HepG2 (cell line): ENCODE data around the gene IQCK. TPM values are rescaled to one million over a fixed set of nuclear protein-coding genes. Genes with fewer than 3 reads are reported as not detected.
A peak's percentile ranks its signal among the peaks of the same experiment; 100 is the strongest.

ENCODE experiments used
- ATAC-seq: fragments of 200-7000 bp; cut with Tn5 transposase; 3 replicates; pipeline ENCODE4 v1.9.1; 2020; ENCODE audit warnings: mild to moderate bottlenecking, moderate library complexity
- BruUV-seq: library from RNA; stranded (reverse); fragments of 400-500 nt; replicated peaks from 2 replicates; lab custom pipeline; 2021; lab: Mats Ljungman, UMichigan
- CTCF ChIA-PET: fragments of 300-600 bp; formaldehyde crosslinking; extraction: SDS; loops from one replicate; lab custom pipeline; 2021; ENCODE audit warnings: low total read pairs, inconsistent platforms, low intra/inter-chr PET ratio; lab: Yijun Ruan, JAX
- POLR2A ChIA-PET: fragments of 350-600 bp; sonication (Branson Sonifier 250); formaldehyde crosslinking; loops from one replicate; lab custom pipeline; 2020; ENCODE audit warnings: antibody characterized with exemption, inconsistent platforms; lab: Yijun Ruan, JAX
- DNase-seq: peaks from one replicate; pipeline ENCODE4 v3.0.0-alpha.2; 2015; ENCODE audit warnings: low spot score
- FAIRE-seq: peaks from 3 replicates; lab custom pipeline; 2011; peaks lifted over from hg19 to GRCh38; lab: Jason Lieb, UNC
- H2AFZ ChIP-seq: one replicate; pipeline ENCODE4 v1.6.1; 2011; ENCODE audit warnings: low read length, inconsistent platforms
- H3K27ac ChIP-seq: fragments of 300-600 bp; 3 replicates; pipeline ENCODE4 v1.8.0; 2011; ENCODE audit warnings: mixed run types, mild to moderate bottlenecking, mixed read lengths, low read length, inconsistent platforms; ENCODE audit not compliant: insufficient read depth; ENCODE audit errors: extremely low read length
- H3K27me3 ChIP-seq, 2 experiments: fragments of 200-600 bp in 1 of 2; 2 replicates in 1 of 2; 3 replicates in 1 of 2; pipeline versions ENCODE4 v1.6.0 to v1.8.0; 2011; ENCODE audit warnings: low read length in 2 of 2, mild to moderate bottlenecking in 2 of 2, moderate library complexity in 2 of 2, inconsistent platforms in 1 of 2; ENCODE audit not compliant: insufficient read depth in 2 of 2, control insufficient read depth in 1 of 2
- H3K36me3 ChIP-seq, 2 experiments: fragments of 200-600 bp in 1 of 2; replicated peaks in 1 of 2; 2 replicates in 1 of 2; 3 replicates in 1 of 2; pipeline versions ENCODE4 v1.5.1 to v1.8.0; 2011; ENCODE audit warnings: low read length in 2 of 2, inconsistent platforms in 1 of 2; ENCODE audit not compliant: insufficient read depth in 2 of 2, control insufficient read depth in 1 of 2
- H3K4me1 ChIP-seq: 2 replicates; pipeline ENCODE4 v1.5.1; 2012; ENCODE audit warnings: low read length, inconsistent platforms; ENCODE audit not compliant: insufficient read depth
- H3K4me2 ChIP-seq: 2 replicates; pipeline ENCODE4 v1.6.0; 2011; ENCODE audit warnings: low read depth, low read length, inconsistent platforms
- H3K4me3 ChIP-seq, 3 experiments: fragments of 200-600 bp in 1 of 3; sonication (generic), shearing (Covaris generic) in 1 of 3; replicated peaks in 1 of 3; 2 replicates each; pipeline ENCODE4 v1.5.1; 2011 to 2016; ENCODE audit warnings: low read length in 3 of 3, inconsistent platforms in 2 of 3, low read depth in 2 of 3, mild to moderate bottlenecking in 2 of 3, control low read depth in 1 of 3, mixed read lengths in 1 of 3; ENCODE audit not compliant: insufficient read depth in 1 of 3
- H3K79me2 ChIP-seq: one replicate; pipeline ENCODE4 v1.6.1; 2011; ENCODE audit warnings: low read length, inconsistent platforms; ENCODE audit not compliant: insufficient read depth
- H3K9ac ChIP-seq: 2 replicates; pipeline ENCODE4 v1.6.0; 2011; ENCODE audit warnings: mild to moderate bottlenecking, low read depth, low read length, inconsistent platforms; ENCODE audit not compliant: insufficient read depth
- H3K9me3 ChIP-seq: 2 replicates; pipeline ENCODE4 v1.5.1; 2012; ENCODE audit warnings: mild to moderate bottlenecking, low read length
- H4K20me1 ChIP-seq: 2 replicates; pipeline ENCODE4 v1.6.0; 2011; ENCODE audit warnings: inconsistent platforms, mild to moderate bottlenecking, low read length, moderate library complexity; ENCODE audit not compliant: insufficient read depth
- ATF4 ChIP-seq, 2 experiments: fragments of 450-650 bp in 1 of 2; sonication (generic) in 1 of 2; formaldehyde crosslinking; IDR thresholded peaks; 2 replicates each; pipeline versions ENCODE4 v1.5.0 to v1.8.0; 2020 to 2022; ENCODE audit warnings: mild to moderate bottlenecking in 1 of 2, missing genetic modification reagents in 1 of 2
- CEBPB ChIP-seq: IDR thresholded peaks from 2 replicates; pipeline ENCODE4 v1.6.1; 2011; ENCODE audit warnings: low read depth, low read length, improper control_type of control experiment, borderline replicate concordance
- CEBPG ChIP-seq: IDR thresholded peaks from 2 replicates; pipeline ENCODE4 v1.6.1; 2016
- HNF4G ChIP-seq, 2 experiments: sonication (generic) in 1 of 2; formaldehyde crosslinking in 1 of 2; IDR thresholded peaks; 2 replicates each; pipeline versions ENCODE4 v1.4.0 to v1.6.1; 2011 to 2020; ENCODE audit warnings: borderline replicate concordance in 2 of 2, low read depth in 2 of 2, mild to moderate bottlenecking in 2 of 2, low read length in 1 of 2, missing genetic modification reagents in 1 of 2, moderate library complexity in 1 of 2
- MTA1 ChIP-seq: sonication (generic); formaldehyde crosslinking; IDR thresholded peaks from 2 replicates; pipeline ENCODE4 v1.4.0; 2020; ENCODE audit warnings: missing genetic modification reagents, mild to moderate bottlenecking, borderline replicate concordance
- NFAT5 ChIP-seq: sonication (generic); formaldehyde crosslinking; IDR thresholded peaks from 2 replicates; pipeline ENCODE4 v1.4.0; 2020; ENCODE audit warnings: missing genetic modification reagents
- NKX3-1 ChIP-seq: sonication (generic); formaldehyde crosslinking; IDR thresholded peaks from 2 replicates; pipeline ENCODE4 v1.5.0; 2020; ENCODE audit warnings: missing genetic modification reagents
- TEF ChIP-seq: sonication (generic); formaldehyde crosslinking; IDR thresholded peaks from 2 replicates; pipeline ENCODE4 v1.5.0; 2020; ENCODE audit warnings: missing genetic modification reagents
- ZBTB37 ChIP-seq: sonication (generic); formaldehyde crosslinking; IDR thresholded peaks from 2 replicates; pipeline ENCODE4 v1.4.0; 2020; ENCODE audit warnings: mild to moderate bottlenecking, missing genetic modification reagents
- ZFP62 ChIP-seq: sonication (generic); formaldehyde crosslinking; IDR thresholded peaks from 2 replicates; pipeline ENCODE4 v1.4.0; 2020; ENCODE audit warnings: missing genetic modification reagents
- ZNF124 ChIP-seq: sonication (generic); formaldehyde crosslinking; IDR thresholded peaks from 2 replicates; pipeline ENCODE4 v1.4.0; 2020; ENCODE audit warnings: missing genetic modification reagents
- ZNF503 ChIP-seq: sonication (generic); formaldehyde crosslinking; IDR thresholded peaks from 2 replicates; pipeline ENCODE4 v1.4.0; 2020; ENCODE audit warnings: missing genetic modification reagents
- ZNF674 ChIP-seq: sonication (generic); formaldehyde crosslinking; IDR thresholded peaks from 2 replicates; pipeline ENCODE4 v1.5.0; 2020; ENCODE audit warnings: low read depth, mild to moderate bottlenecking, missing genetic modification reagents
- ZNF709 ChIP-seq: sonication (generic); formaldehyde crosslinking; IDR thresholded peaks from 2 replicates; pipeline ENCODE4 v1.5.0; 2020; ENCODE audit warnings: mild to moderate bottlenecking, missing genetic modification reagents
- ZNF878 ChIP-seq: sonication (generic); formaldehyde crosslinking; IDR thresholded peaks from 2 replicates; pipeline ENCODE4 v1.8.1; 2023; ENCODE audit warnings: mild to moderate bottlenecking, missing genetic modification reagents, moderate library complexity
- WGBS: methylation state at CpG from one replicate; pipeline ENCODE4 v1.1.6; 2017; ENCODE audit warnings: low lambda C conversion rate; 5-methylcytosine and 5-hydroxymethylcytosine counted together
- in situ Hi-C: cut with HindIII; loops from 2 replicates; pipeline ENCODE4 v1.10.0; 2017; ENCODE audit warnings: low pct_unique_long_range_greater_than_20kb; ENCODE audit not compliant: extremely low pct_ligation_motif_present
- intact Hi-C: fragments of 100-400 bp; cut with micrococcal nuclease; formaldehyde crosslinking; loops from one replicate; pipeline ENCODE4 v1.10.0; 2022; ENCODE audit not compliant: unreplicated experiment
- polyA plus RNA-seq, 8 experiments: library from polyadenylated mRNA; depleted of rRNA in 3 of 8; stranded (reverse) in 7 of 8; unstranded in 1 of 8; fragments of >200 nt; fragmentation: Illumina TruSeq in 4 of 8; extraction: Trizol in 4 of 8; gene quantifications; 2 replicates each; pipeline versions ENCODE4 v1.2.1 to v1.2.3, GENCODE V29; 2011 to 2016; ENCODE audit warnings: low read depth in 4 of 8, missing spikeins in 1 of 8, mixed read lengths in 1 of 8; ENCODE audit not compliant: insufficient read depth in 1 of 8
- total RNA-seq, 5 experiments: library from RNA; depleted of rRNA; stranded (reverse); fragments of >200 nt; fragmentation: Illumina TruSeq; extraction: Trizol; gene quantifications; 2 replicates each; pipeline ENCODE4 v1.2.3, GENCODE V29; 2016; ENCODE audit warnings: low read depth in 1 of 5

Gene IQCK
- total and polyA plus RNA-seq, 2 of the 13 experiments (the other 11 are each of a cell fraction or from before 2014, with no cell fraction given) = 5.1 to 7.3 TPM

- intact Hi-C loops (no loop called here), in situ Hi-C loops (no loop called here)
- Histone ChIP-seq H3K27me3 (no peaks in the 10 kb centered on the region), H3K36me3 (no peaks in the 10 kb centered on the region), H3K4me2 (no peak overlapping the region), H4K20me1 (no peaks in the 10 kb centered on the region), H3K27ac (no peak overlapping the region), H3K9me3 (no peaks in the 10 kb centered on the region), H3K9ac (no peak overlapping the region), H3K4me1 (0 out of 2 replicates have a peak, but pooled peaks cover 5% of the 10 kb centered on the region), H3K79me2 (no peaks in the 10 kb centered on the region), H3K4me3 (no peak overlapping the region), H2AFZ (no peak overlapping the region)
- BruUV-seq = no TSS peak
- ATAC-seq = no peak
- 34% methylated on average over 2 of the region's 2 CpGs for WGBS
- CTCF ChIA-PET = no interaction called here
- no peak for DNase-seq
- FAIRE-seq = no peak
- POLR2A ChIA-PET = no interaction called here
- no peak for TF ChIP-seq ZNF674 (CRISPR knock-in tag)
- TF ChIP-seq ZNF709 (CRISPR knock-in tag) = no peak
- no peak for TF ChIP-seq ZFP62 (CRISPR knock-in tag)
- no peak for TF ChIP-seq HNF4G (IDR thresholded peaks at IDR 0.05; ENCODE audit: borderline replicate concordance, low read depth, low read length)
- TF ChIP-seq HNF4G (CRISPR knock-in tag; IDR thresholded peaks at IDR 0.05; ENCODE audit: borderline replicate concordance, low read depth) = no peak
- peak in 1 of 2 experiments; percentile 50; a peak in 1 of 4 replicates for TF ChIP-seq ATF4 (CRISPR knock-in tag; IDR thresholded peaks at IDR 0.05)
- no peak for TF ChIP-seq ZNF878 (CRISPR knock-in tag)
- no peak for TF ChIP-seq MTA1 (CRISPR knock-in tag)
- no peak for TF ChIP-seq NKX3-1 (CRISPR knock-in tag)
- peak; percentile 78 for TF ChIP-seq CEBPG (CRISPR knock-in tag)
- TF ChIP-seq NFAT5 = no peak
- no peak for TF ChIP-seq ZBTB37 (CRISPR knock-in tag)
- no peak for TF ChIP-seq ZNF503
- TF ChIP-seq ZNF124 = no peak
- peak; percentile 87 for TF ChIP-seq CEBPB
- peak; percentile 75; the same call in 1 of the 2 replicates for TF ChIP-seq TEF (CRISPR knock-in tag)
Measured at GRCh38 chr16:19822533-19822932, 104.5 kb downstream of the IQCK start.
